Sigmoid colon (tissue), 4 donors: Measurements from ENCODE around the gene PPM1K.
A peak's percentile ranks its signal among the peaks of the same experiment; 100 is the strongest.

ENCODE experiments used
- POLR2AphosphoS5 ChIP-seq, 4 donors: sonication (generic); formaldehyde crosslinking; IDR thresholded peaks; one replicate each; pipeline ENCODE4 v1.6.1; 2017; ENCODE audit warnings: antibody characterized with exemption in 4 of 4
- TF ChIP-seq, protein P1 (sequence below), 4 experiments: fragments of 450-650 bp in 3 of 4; fragments of 200-600 bp in 1 of 4; IDR thresholded peaks; one replicate each; pipeline ENCODE4 v1.5.1; 2016 to 2019; ENCODE audit warnings: antibody characterized with exemption in 4 of 4, mild to moderate bottlenecking in 3 of 4, moderate library complexity in 2 of 4

DNA sequence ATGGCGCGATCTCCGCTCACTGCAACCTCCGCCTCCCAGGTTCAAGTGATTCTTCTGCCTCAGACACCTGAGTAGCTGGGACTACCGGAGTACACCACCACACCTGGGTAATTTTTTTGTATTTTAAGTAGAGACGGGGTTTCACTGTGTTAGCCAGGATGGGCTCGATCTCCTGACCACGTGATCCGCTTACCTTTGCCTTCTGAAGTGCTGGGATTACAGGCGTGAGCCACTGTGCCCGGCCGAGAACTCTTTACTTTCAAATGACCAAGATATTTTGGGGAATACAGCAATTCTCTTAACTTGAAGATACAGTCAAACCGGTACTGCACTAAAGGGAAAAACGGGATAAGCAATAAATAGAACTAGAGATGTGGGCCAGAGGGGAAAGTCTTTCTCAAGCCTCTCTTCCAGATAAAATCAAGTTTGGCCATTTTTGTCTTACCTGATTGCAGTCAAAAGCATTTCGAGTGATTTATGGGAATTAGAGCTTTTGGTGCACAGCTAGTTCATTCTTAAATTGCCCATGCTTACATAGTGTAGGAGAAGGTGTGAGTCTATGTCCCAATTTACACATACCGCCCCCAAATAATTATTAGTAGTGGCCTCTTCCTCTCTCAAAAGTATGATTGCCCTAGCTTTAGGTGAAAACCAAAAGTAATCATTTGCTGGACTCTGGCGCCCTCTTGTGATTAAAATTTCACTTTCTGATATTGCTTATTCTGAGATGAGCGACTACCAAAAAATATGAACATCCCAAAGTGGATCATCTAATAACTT is 72.7 kb downstream of the PPM1K start:
- TF ChIP-seq, protein P1, sequence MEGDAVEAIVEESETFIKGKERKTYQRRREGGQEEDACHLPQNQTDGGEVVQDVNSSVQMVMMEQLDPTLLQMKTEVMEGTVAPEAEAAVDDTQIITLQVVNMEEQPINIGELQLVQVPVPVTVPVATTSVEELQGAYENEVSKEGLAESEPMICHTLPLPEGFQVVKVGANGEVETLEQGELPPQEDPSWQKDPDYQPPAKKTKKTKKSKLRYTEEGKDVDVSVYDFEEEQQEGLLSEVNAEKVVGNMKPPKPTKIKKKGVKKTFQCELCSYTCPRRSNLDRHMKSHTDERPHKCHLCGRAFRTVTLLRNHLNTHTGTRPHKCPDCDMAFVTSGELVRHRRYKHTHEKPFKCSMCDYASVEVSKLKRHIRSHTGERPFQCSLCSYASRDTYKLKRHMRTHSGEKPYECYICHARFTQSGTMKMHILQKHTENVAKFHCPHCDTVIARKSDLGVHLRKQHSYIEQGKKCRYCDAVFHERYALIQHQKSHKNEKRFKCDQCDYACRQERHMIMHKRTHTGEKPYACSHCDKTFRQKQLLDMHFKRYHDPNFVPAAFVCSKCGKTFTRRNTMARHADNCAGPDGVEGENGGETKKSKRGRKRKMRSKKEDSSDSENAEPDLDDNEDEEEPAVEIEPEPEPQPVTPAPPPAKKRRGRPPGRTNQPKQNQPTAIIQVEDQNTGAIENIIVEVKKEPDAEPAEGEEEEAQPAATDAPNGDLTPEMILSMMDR (IDR thresholded peaks at IDR 0.05) = peak; percentile 34 to 69 (median 60)
- TF ChIP-seq POLR2AphosphoS5 (IDR thresholded peaks at IDR 0.05) = no peak
